OCI-LY3 (cell line): ENCODE data around the gene EVA1A.

Source experiments
- EZH2phosphoT487 ChIP-seq: fragments of 200-600 bp; shearing (Covaris generic); IDR thresholded peaks from 2 replicates; pipeline ENCODE4 v1.6.1; 2018; ENCODE audit warnings: antibody characterized with exemption, mixed run types, low read depth
- TF ChIP-seq, protein P1 (sequence below): fragments of 200-600, 300-600 bp; sonication (generic); IDR thresholded peaks from 2 replicates; pipeline ENCODE4 v1.5.1; 2014; ENCODE audit warnings: antibody characterized with exemption, low read length, low read depth

DNA sequence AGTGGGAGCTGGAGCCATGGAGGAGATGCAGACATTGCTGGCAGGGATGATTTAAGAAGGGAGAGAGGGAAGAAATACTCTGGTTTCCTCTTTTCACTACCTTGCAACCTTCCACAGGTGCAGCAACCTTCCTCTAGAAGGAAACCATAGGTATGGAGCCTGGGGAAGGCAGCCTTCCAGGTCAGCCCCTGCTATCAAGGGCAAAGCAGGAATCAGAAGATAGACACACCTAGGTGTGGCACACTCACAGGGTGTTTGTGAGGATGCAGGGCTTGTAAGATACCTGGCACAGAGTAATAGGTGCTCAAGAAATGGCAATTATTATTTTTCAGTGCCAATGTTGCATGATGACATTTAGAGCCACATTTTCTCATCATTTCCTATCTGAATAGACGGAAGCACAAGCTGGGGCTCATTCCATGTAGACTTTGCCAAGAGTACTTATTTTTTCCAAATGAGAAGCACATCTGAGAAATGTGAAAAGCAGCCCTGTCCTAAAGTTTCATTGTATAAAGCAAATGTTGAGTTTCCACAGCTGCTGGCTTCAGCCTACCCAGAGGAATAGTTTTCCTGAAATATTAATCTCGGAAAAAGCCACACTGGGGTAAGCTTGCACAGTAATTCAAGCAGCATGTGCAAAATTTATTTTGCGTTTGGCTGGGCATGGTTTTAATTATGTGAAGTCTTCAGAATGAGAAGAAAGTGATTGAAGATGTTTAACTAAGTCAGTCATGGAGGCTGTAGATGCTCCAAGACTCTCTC lies 20.6 kb downstream of the EVA1A start:
- TF ChIP-seq, protein P1, sequence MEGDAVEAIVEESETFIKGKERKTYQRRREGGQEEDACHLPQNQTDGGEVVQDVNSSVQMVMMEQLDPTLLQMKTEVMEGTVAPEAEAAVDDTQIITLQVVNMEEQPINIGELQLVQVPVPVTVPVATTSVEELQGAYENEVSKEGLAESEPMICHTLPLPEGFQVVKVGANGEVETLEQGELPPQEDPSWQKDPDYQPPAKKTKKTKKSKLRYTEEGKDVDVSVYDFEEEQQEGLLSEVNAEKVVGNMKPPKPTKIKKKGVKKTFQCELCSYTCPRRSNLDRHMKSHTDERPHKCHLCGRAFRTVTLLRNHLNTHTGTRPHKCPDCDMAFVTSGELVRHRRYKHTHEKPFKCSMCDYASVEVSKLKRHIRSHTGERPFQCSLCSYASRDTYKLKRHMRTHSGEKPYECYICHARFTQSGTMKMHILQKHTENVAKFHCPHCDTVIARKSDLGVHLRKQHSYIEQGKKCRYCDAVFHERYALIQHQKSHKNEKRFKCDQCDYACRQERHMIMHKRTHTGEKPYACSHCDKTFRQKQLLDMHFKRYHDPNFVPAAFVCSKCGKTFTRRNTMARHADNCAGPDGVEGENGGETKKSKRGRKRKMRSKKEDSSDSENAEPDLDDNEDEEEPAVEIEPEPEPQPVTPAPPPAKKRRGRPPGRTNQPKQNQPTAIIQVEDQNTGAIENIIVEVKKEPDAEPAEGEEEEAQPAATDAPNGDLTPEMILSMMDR = no peak
- TF ChIP-seq EZH2phosphoT487 = no peak
